ENCODE results near the gene HACD3. TPM values are rescaled to one million over a fixed set of nuclear protein-coding genes. Genes with fewer than 3 reads are reported as not detected.

The HACD3 gene
- polyA plus RNA-seq, 3 donors = 159 to 196 (median 165) TPM

DNA sequence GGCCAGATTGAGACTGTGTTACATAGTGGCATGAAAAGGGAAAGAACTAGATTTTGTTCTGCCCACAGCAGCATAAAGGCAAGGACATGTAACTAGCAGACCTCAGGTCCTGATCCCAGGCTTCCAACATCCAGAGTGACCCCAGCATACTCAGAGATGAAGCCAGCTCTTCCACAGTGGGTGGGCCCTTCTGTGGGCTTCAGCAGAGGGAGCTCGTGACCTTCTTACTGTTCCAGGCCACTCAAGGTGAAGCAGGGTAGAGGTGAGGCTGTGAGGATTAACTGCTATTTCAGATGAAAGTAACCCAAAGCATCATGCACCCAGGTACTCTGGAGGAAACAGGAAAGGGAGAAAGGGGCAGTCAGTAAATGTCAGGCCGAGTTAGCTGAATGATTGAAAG lies 90.6 kb downstream of the HACD3 start:
- DNase-seq (ENCODE audit: extremely low read depth in 1 of 11, low read depth in 9 of 11, low spot score in 4 of 11) = no peak

DNA sequence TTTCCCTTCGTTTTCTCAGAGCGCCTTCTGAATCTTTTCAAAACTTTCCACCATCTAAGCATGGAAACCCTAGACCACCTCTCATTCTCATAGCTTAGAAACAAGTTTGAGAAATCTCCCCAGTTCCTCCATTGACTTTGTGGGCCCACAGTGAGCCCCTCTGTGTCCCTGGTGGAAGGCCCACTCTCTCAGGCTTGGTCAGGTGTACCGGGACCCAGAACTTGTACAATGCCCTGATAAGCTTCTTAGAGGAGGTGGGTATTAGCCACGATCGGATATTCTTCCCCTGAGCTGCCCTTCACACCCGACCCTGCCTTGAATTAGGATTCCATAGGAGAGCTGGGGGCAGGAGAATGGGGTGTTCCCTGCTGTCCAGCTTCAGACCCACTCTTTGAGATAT lies 91.4 kb downstream of the HACD3 start, which contains the start of gene SLC24A1:
SLC24A1 (plus strand) TSS at position 301 of the 400 bp plus-strand sequence. CDS start 2,143 bp downstream, outside the sequence.
- no peak for DNase-seq (ENCODE audit: extremely low read depth in 1 of 11, low read depth in 9 of 11, low spot score in 4 of 11)

DNA sequence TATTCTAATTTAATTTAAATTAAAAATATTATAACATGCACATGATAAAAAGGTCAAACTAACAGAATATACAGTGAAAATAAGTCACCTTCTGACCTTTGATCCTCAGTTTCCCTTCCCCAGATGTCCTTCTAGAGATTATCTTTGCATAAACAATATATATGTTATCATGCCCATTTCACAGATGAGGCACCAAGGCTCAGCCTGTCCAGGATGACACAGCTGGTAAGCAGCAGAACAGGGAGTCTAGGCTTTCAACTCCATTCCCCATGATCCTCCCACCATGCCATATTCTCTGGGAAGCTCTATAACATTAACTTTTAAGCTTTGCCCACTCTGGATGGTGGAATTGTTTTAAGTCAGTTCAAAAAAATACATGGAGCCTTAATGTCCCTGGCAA lies 92.8 kb downstream of the HACD3 start:
- no peak for DNase-seq (ENCODE audit: extremely low read depth in 1 of 11, low read depth in 9 of 11, low spot score in 4 of 11)

DNA sequence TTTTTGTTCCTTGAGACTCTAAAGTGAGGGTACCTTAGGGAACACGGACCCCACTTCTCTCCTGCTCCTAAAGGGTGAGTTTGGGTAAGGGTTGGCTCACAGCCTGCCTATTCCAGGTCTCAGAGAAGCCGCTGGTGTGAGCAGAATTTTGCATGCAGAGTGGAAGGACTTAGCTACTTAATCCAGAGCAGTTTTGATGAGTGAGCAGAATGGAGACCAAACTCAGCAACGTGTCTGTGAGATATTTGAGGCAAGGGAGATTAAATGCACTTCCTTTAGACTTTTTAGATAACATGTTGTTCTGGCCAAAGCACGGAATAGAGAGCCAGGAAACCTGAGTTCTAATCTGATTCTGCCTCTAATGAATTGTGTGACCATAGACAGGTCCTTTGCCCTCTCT lies 96.6 kb downstream of the HACD3 start:
- no peak for DNase-seq (ENCODE audit: extremely low read depth in 1 of 11, low read depth in 9 of 11, low spot score in 4 of 11)

Other genes starting within 250 kb of the HACD3 start
- 10 to 100 TPM; 16.8 to 18.7 (median 18.6) TPM for gene PARP16, start 243.6 kb upstream of the HACD3 start, polyA plus RNA-seq (ENCODE audit: insufficient read length in 3 of 3)
- not detected for gene RNU5A-1, start 234.4 kb upstream of the HACD3 start, polyA plus RNA-seq (ENCODE audit: insufficient read length in 3 of 3)
- gene RNU5B-1, start 225.8 kb upstream of the HACD3 start, polyA plus RNA-seq (ENCODE audit: insufficient read length in 3 of 3) = not detected
- gene IGDCC3, start 152.5 kb upstream of the HACD3 start, polyA plus RNA-seq (ENCODE audit: insufficient read length in 3 of 3) = 10 to 100 TPM in 1 of 3 donors, 1 to 10 TPM in 2; 7.5 to 10.6 (median 7.5) TPM
- 10 to 100 TPM; 11.1 to 13.6 (median 12.5) TPM for gene IGDCC4, start 107.5 kb upstream of the HACD3 start, polyA plus RNA-seq (ENCODE audit: insufficient read length in 3 of 3)
- gene DPP8, start 12.8 kb upstream of the HACD3 start, polyA plus RNA-seq (ENCODE audit: insufficient read length in 3 of 3) = 10 to 100 TPM; 25.3 to 31.5 (median 26.9) TPM
- gene INTS14, start 80.7 kb downstream of the HACD3 start, polyA plus RNA-seq (ENCODE audit: insufficient read length in 3 of 3) = 10 to 100 TPM; 46.4 to 55.7 (median 48.6) TPM
- gene SLC24A1, start 91.5 kb downstream of the HACD3 start, polyA plus RNA-seq (ENCODE audit: insufficient read length in 3 of 3) = 10 to 100 TPM; 18.8 to 23.2 (median 19.7) TPM